ENCODE results near the gene DHH. TPM values are rescaled to one million over a fixed set of nuclear protein-coding genes. Genes with fewer than 3 reads are reported as not detected.

Gene DHH
- total and polyA plus RNA-seq, 8 donors = 0.10 to 1.1 (median 0.22) TPM; not detected in 2

DNA sequence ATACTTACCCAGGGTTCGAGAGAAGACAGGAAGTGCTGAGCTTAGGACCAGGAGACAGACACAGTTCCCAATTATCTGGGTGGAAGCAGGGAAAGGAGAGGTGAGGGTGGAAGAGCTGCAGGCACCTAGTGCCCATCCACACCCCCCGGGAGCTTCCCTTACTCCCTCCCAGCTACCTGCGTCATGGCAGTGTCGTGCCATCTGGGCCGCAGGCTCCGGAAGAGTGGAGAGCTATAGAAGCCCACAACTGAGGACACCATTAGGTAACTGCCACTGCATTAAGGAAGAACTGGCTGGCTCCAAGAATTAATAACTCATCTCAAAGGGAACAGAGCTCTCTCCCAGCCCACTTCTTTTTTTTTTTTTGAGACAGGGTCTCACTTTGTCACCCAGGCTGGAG, 5.8 kb upstream of the DHH start:
- Histone ChIP-seq H3K4me1 (peaks cover 0 to 12% (median 12%) of the 10 kb centered on the region in 4 donors), H3K36me3 (peaks cover 71 to 90% (median 89%) of the 10 kb centered on the region in 4 donors), H3K4me3 (no peak overlapping the region), H3K27ac (no peak overlapping the region), H3K9me3 (no peaks in the 10 kb centered on the region), H3K27me3 (no peaks in the 10 kb centered on the region)
- TF ChIP-seq, protein P1, sequence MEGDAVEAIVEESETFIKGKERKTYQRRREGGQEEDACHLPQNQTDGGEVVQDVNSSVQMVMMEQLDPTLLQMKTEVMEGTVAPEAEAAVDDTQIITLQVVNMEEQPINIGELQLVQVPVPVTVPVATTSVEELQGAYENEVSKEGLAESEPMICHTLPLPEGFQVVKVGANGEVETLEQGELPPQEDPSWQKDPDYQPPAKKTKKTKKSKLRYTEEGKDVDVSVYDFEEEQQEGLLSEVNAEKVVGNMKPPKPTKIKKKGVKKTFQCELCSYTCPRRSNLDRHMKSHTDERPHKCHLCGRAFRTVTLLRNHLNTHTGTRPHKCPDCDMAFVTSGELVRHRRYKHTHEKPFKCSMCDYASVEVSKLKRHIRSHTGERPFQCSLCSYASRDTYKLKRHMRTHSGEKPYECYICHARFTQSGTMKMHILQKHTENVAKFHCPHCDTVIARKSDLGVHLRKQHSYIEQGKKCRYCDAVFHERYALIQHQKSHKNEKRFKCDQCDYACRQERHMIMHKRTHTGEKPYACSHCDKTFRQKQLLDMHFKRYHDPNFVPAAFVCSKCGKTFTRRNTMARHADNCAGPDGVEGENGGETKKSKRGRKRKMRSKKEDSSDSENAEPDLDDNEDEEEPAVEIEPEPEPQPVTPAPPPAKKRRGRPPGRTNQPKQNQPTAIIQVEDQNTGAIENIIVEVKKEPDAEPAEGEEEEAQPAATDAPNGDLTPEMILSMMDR (IDR thresholded peaks at IDR 0.05) = no peak
- TF ChIP-seq EP300 (IDR thresholded peaks at IDR 0.05) (no peak), POLR2A (IDR thresholded peaks at IDR 0.05) (no peak), POLR2AphosphoS5 (IDR thresholded peaks at IDR 0.05) (no peak)
- 93 to 97% (median 96%) methylated on average over 6 of the region's 6 CpGs for WGBS, 5 donors
- intact Hi-C loops (cut with DNase I; ENCODE audit: low total_unique reads) = no loop called here
- no peak for DNase-seq

DNA sequence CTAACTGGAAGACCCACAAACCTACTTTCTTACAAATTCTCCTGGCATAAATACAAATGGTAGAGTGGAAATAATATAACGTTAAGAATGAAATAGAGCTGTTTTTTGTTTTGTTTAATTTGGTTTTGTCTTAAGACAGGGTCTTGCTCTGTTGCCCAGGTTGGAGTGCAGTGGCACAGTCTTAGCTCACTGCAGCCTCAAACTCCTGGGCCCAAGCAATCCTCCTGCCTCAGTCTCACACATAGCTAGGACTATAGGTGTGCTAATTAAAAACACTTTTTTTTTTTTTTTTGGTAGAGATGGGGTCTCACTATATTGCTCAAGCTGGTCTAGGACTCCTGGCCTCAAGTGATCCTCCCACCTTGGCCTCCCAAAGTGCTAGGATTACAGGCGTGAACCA, 4.1 kb upstream of the DHH start:
- no peak for TF ChIP-seq POLR2A (IDR thresholded peaks at IDR 0.05)
- 87 to 96% (median 92%) methylated on average over 2 of the region's 2 CpGs for WGBS, 5 donors
- Histone ChIP-seq H3K4me3 (no peak overlapping the region), H3K27me3 (peaks cover 7 to 16% (median 12%) of the 10 kb centered on the region in 3 donors), H3K9me3 (no peaks in the 10 kb centered on the region), H3K4me1 (peaks cover 9 to 15% (median 13%) of the 10 kb centered on the region in 4 donors), H3K36me3 (peaks cover 58 to 73% (median 72%) of the 10 kb centered on the region in 4 donors), H3K27ac (no peak overlapping the region)
- no peak for DNase-seq
- intact Hi-C loops (cut with DNase I; ENCODE audit: low total_unique reads) = no loop called here

DNA sequence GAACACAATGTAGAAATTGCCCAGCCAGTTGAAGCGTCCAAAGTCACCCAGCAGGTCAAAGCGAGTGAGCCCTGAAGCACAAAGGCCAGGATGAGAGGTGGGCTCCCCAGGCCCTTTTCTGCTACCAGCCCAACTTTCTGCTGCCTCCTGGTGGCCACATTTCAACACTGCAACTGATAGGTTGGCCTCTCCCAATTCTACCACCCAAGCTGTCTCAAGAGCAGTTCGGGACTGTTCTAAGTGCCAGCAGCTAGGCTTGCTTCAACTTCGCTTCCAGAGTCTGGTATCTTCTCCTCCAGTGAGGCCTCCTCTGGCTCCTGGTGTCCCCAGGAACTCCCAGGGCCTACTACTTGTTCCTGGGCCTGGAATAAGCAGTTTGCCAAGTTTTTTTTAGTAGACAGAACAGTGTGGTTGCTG, 3.4 kb upstream of the DHH start:
- H3K4me1 ChIP-seq = peaks cover 9 to 21% (median 17%) of the 10 kb centered on the region in 4 donors
- peaks cover 12 to 23% (median 19%) of the 10 kb centered on the region in 3 donors for H3K27me3 ChIP-seq
- H3K9me3 ChIP-seq = no peaks in the 10 kb centered on the region
- 52 to 71% (median 69%) methylated on average over 4 of the region's 4 CpGs for WGBS, 5 donors
- no peak overlapping the region for H3K27ac ChIP-seq
- DNase-seq = peak; percentile 61 to 69
- no peak overlapping the region for H3K4me3 ChIP-seq
- TF ChIP-seq, protein P1 (IDR thresholded peaks at IDR 0.05) = peak in 5 of 7 experiments; percentile 60 to 81 (median 75)
- no peak for TF ChIP-seq EP300 (IDR thresholded peaks at IDR 0.05)
- peaks cover 52 to 66% (median 66%) of the 10 kb centered on the region in 4 donors for H3K36me3 ChIP-seq
- intact Hi-C loops (cut with DNase I; ENCODE audit: low total_unique reads) = no loop called here

DNA sequence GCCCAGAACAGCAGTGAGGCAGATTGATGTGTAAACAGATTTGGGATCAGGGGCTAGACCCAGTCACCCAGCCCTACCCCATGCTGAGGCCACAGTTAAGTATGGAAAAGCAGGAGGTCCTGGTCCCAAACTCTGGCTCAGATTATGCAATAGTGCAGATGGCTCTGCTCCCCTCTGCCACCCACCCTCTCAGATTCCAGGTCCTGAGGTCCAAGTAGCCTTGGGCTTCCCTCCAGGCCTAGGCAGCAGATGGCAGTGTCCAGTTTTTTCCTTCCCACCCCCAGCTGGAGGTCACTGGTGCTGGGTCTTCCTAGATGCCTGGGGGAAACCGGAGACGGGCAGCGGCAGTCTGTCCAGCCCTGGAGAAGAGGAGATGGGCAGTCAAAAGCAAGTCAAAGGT, 2.8 kb upstream of the DHH start:
- TF ChIP-seq, protein P1 (IDR thresholded peaks at IDR 0.05) = no peak
- TF ChIP-seq EP300 (IDR thresholded peaks at IDR 0.05) (no peak), POLR2AphosphoS5 (IDR thresholded peaks at IDR 0.05) (no peak), POLR2A (IDR thresholded peaks at IDR 0.05) (no peak)
- intact Hi-C loops (cut with DNase I; ENCODE audit: low total_unique reads) = no loop called here
- DNase-seq = no peak
- 86 to 100% (median 90%) methylated on average over 2 to 3 of the region's 3 CpGs for WGBS, 5 donors
- Histone ChIP-seq H3K9me3 (no peaks in the 10 kb centered on the region), H3K4me1 (peaks cover 11 to 28% (median 22%) of the 10 kb centered on the region in 4 donors), H3K36me3 (peaks cover 46 to 60% (median 59%) of the 10 kb centered on the region in 4 donors), H3K27me3 (peaks cover 14 to 29% (median 26%) of the 10 kb centered on the region in 3 donors), H3K27ac (no peak overlapping the region), H3K4me3 (no peak overlapping the region)

DNA sequence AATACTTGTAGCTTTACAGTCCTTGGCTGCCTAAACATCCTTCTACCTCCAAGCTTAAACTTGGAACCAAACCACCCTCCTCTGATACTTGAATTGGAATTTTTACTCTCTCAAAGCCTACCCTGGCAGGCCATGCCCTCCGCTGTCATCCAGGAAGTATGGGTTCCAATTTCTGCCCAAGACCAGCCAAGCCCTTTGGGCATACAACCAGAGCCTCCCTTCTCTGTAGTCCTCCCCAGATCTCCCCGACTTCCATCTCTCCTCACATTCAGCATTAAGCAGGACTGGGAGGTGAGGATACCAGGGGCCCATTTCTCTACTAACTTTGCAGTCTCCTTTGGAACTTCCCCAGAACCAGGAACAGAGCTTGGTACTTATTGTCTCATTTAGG, 369 bp upstream of the DHH start:
- intact Hi-C loops (cut with DNase I; ENCODE audit: low total_unique reads) = no loop called here
- peaks cover 30 to 53% (median 50%) of the 10 kb centered on the region in 3 donors for H3K27me3 ChIP-seq
- no peak for TF ChIP-seq EP300 (IDR thresholded peaks at IDR 0.05)
- TF ChIP-seq, protein P1 (IDR thresholded peaks at IDR 0.05) = no peak
- DNase-seq = no peak
- no peak overlapping the region for H3K27ac ChIP-seq
- 58 to 74% (median 64%) methylated on average over 2 of the region's 2 CpGs for WGBS, 5 donors
- no peaks in the 10 kb centered on the region for H3K9me3 ChIP-seq
- H3K4me3 ChIP-seq = no peak overlapping the region
- peaks cover 32 to 52% (median 45%) of the 10 kb centered on the region in 4 donors for H3K4me1 ChIP-seq
- H3K36me3 ChIP-seq = peaks cover 22 to 36% (median 35%) of the 10 kb centered on the region in 4 donors
